ENCODE measurements around the gene TMEM187. TPM values are rescaled to one million over a fixed set of nuclear protein-coding genes. Genes with fewer than 3 reads are reported as not detected.

TMEM187 gene
- total RNA-seq, 1 donor: 5.2 TPM

DNA sequence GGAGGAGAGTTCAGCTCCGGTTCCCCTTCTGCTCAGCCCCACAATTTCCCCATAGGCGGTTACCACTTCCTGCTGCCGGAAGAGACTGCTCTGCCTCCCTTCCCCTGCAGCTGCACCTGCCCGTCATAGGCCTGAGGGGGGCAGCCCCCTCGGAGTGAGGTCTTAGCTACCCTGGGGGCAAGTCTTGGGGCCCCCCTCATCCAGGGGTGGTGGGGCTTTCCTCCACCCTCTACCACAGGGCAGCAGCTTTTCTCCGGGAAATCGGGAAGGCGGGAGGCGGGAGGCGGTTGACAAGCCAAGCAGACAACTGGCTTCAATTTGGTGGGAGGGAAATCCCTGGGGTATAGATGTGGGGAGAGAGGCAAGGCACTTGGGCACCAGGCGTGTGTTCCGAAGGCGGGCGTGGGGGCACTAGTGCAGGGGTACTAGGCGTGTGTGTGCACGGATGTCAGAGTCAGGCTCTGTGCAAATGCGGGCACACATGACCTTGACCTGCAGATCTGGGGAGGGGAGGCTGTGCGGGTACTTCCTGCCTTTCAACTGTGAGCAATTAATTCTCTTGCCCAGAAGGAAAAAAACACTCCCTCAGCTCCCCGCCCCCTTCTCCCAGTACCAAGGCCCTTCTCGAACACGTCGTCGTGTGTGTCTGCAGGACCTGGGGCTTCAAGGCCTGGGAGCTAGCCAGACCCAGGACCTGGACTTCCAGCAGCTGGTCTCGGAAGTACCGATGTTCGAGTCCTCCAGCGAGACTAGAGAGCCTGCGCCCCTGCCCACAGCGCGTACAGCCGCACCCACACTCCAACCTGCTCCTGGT lies 45.5 kb upstream of the TMEM187 start:
- TF ChIP-seq, protein P1, sequence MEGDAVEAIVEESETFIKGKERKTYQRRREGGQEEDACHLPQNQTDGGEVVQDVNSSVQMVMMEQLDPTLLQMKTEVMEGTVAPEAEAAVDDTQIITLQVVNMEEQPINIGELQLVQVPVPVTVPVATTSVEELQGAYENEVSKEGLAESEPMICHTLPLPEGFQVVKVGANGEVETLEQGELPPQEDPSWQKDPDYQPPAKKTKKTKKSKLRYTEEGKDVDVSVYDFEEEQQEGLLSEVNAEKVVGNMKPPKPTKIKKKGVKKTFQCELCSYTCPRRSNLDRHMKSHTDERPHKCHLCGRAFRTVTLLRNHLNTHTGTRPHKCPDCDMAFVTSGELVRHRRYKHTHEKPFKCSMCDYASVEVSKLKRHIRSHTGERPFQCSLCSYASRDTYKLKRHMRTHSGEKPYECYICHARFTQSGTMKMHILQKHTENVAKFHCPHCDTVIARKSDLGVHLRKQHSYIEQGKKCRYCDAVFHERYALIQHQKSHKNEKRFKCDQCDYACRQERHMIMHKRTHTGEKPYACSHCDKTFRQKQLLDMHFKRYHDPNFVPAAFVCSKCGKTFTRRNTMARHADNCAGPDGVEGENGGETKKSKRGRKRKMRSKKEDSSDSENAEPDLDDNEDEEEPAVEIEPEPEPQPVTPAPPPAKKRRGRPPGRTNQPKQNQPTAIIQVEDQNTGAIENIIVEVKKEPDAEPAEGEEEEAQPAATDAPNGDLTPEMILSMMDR (IDR thresholded peaks at IDR 0.05; ENCODE audit: insufficient read depth, low read depth, low read length): no peak
- peak overlapping the region; percentile 66 for H3K4me3 ChIP-seq (ENCODE audit: low read depth, low read length)
- peak; percentile 38 for DNase-seq (ENCODE audit: low read depth)

DNA sequence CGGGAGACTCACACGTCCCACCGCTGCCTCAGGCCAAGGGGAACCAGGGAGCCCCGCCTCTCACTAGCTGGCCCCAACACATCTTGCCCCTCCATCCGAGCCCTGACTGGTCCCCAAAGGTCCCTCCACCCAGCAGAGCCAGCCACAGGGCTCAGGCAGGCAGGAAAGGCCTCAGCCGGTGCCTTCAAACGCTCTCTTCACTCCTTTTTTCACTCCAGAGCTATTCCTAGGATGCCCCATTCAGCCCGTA lies 45.0 kb upstream of the TMEM187 start:
- no peak for DNase-seq (ENCODE audit: low read depth)
- peak overlapping the region; percentile 66 for H3K4me3 ChIP-seq (ENCODE audit: low read depth, low read length)
- TF ChIP-seq, protein P1 (IDR thresholded peaks at IDR 0.05; ENCODE audit: insufficient read depth, low read depth, low read length): no peak

DNA sequence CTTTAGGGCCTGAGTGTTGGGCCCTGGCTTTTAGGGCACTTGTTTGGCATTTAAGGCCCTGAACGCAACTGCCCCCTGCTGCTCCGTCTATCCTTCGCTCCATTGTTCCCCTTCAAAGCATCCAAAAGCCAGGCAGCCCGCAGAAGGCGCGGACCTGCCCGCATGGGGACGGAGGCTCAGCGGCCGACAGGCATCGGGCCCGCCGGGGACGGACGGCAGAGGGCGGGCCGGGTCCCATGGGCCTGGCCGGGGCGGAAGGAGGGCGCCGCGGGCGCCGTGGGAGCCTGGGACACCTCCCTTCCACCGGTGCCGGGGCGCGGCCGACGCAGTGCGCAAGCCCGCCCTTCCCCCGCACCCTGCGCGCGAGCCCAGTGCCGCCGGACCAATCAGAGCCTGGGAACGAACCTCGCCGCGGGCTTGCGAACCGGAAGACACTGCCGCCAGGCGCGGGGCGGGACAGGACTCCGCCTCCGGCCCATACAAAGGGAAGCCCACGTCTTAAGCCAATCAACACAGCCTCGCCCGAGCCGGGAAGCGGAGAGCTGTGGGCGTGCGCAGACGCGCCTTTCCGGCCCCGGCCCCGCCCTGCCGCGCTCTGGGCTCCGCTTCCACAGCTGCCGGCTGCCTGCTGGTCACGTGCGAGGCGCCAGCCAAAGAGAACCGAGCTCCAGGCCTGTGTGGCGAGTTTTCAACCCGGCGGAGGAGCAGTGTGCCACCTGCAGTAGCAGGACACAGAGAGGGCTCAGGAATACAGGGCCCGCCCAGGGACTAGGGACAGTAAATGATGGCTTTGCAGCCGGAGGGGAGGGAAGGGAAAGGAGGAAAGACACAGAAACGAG lies 44.4 kb upstream of the TMEM187 start:
- H3K4me3 ChIP-seq (ENCODE audit: low read depth, low read length): peak overlapping the region; percentile 66
- TF ChIP-seq, protein P1 (IDR thresholded peaks at IDR 0.05; ENCODE audit: insufficient read depth, low read depth, low read length): no peak
- peak; percentile 98 for DNase-seq (ENCODE audit: low read depth)

DNA sequence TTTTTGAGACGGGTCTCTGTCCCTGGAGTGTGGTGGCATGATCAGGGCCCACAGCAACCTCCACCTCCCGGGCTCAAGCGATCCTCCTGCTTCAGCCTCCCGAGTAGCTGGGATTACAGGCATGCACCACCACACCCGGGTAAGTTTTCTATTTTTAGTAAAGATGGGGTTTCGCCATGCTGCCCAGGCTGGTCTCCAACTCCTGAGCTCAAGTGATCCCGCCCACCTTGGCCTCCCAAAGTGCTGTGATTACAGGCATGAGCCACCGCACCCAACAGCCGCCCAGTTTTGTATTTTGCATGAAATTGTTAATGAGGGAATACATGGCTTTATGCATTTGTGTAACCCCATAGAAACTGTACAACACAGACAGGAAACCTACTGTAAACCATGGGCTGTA lies 43.7 kb upstream of the TMEM187 start:
- DNase-seq (ENCODE audit: low read depth): no peak
- H3K4me3 ChIP-seq (ENCODE audit: low read depth, low read length): no peak overlapping the region
- TF ChIP-seq, protein P1 (IDR thresholded peaks at IDR 0.05; ENCODE audit: insufficient read depth, low read depth, low read length): no peak

DNA sequence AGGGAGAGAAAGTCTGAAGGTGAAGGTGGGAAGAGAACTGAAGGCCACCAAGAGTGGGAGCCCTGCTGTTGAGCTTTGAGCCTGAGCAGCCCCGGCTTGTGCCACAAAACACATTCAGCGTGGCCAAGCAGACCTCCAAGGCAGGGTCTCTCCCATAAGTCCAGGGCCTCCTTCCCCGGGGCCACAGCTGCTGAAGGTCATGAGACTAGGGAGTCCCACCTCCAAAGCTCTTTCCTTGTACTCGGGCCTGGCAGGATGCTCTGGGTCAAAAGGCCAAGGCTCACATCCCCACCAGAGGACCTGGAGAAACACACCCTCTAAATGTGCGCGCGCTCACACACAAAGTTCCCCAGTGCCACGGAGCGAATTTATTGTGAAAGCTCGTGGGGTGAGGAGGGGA lies 43.0 kb upstream of the TMEM187 start:
- DNase-seq (ENCODE audit: low read depth): no peak
- TF ChIP-seq, protein P1 (IDR thresholded peaks at IDR 0.05; ENCODE audit: insufficient read depth, low read depth, low read length): no peak
- no peak overlapping the region for H3K4me3 ChIP-seq (ENCODE audit: low read depth, low read length)

DNA sequence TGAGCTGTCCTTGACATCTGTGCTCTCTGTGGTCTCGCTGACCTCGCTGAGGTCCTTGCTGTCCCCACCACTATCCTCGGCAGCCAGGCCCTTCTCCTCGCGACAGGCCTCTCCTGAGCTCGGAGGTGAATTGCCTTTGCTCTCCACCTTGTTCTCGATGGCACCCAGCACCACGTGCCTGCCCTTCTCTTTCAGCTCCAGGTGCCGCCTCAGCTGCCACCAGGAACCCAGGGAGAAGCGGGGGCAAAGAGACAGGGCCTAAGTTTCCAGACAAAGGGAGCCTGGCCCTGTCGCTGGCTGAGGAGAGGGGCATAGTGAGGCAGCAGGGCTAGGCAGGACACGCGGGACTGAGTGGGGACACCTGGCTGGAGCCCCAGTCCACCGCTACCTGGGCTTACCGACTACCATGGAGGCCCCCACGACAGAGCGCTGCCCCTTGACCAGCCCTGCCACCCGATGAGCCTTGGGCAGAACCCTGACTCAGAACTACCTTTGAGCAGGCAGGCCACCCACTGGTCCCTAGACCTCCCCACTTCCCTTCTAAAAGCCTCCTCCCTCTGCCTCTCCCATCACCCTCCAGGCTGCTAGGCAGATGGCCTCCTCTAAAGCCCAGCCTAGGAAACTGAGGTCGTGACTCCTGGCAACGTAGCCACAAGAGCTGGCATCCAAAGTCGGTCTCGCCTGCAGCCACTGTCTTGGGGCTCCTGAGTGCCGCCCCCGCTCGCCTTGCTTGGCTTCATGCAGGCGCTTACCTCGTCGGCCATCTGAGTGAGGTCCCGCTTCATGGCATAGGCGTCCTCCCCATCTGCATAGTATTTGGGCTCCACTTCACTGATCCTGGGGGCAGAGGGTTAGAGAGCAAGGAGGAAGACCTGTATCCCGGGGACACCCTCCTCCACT lies 42.3 kb upstream of the TMEM187 start:
- TF ChIP-seq, protein P1 (IDR thresholded peaks at IDR 0.05; ENCODE audit: insufficient read depth, low read depth, low read length): no peak
- no peak for DNase-seq (ENCODE audit: low read depth)
- H3K4me3 ChIP-seq (ENCODE audit: low read depth, low read length): no peak overlapping the region
